NCI-H2196 treated with DMSO at 0.1 percent for 48 hours (cell line): ENCODE results near the gene DNHD1.

Experiments used
- DNase-seq: peaks from one replicate; lab custom pipeline; 2025; ENCODE audit not compliant: unreplicated experiment; lab: John Stamatoyannopoulos, UW

Gene DNHD1

DNA sequence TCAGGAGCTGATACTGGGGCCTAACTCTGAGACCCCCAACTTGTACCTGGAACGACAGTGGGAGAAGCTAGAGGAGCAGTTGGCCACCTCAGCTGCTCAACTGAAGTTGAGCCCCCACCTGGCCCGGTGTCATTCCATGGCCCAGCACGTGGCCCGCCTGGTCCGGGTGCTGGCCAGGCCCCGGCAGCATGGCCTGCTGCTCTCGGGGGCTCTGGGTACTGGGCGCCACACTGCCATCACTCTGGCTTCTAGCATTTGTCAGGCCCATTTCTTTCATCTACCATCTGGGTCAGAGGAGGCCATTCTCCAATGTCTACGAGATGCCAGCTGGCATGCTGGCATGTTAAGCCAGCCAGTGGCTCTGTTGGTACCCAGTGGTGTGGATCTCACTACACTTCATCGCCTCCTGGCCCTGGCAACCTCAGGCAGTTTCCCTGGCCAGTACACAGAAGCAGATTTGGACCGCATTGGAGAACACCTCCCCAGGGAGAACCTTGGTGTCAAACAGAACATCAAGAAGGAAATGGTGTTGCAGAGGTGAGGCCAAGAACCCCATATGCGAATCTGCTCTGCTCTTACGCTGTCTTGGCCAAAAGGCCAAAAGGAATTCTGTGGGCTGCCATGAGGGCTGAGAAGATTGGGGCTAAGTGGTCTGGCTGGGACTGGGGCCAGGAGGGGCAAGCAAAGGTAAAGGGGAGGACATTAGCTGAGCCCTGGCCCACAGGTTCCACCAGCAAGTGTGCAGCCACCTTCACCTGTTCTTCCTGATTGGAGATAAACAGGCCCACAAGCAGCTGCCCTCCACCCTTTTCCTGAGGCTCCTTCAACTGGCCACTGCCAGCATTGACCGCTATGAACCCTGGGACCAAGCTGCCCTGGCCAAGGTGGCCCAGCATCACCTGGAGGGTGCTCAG, 60.9 kb downstream of the DNHD1 start:
- DNase-seq, result no peak

DNA sequence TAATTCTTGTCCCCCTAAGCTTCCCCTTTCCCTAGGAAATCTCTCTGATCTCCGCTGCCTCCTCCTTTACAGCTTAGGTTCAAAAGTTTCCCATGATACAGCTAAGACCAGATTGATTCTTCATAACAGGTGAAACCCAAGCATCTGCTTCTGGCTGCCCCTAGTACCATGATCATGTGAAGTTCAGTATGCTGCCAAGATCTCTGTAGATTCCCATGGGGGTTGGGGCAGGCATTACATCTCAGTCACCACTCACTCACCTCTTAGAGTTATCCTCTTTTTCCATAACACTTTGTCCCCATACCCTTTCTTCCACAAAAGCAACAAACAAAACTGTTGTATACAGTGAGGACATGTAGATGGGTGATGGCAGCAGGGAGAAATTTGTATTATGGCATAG, 62.3 kb downstream of the DNHD1 start:
- DNase-seq, result no peak

DNA sequence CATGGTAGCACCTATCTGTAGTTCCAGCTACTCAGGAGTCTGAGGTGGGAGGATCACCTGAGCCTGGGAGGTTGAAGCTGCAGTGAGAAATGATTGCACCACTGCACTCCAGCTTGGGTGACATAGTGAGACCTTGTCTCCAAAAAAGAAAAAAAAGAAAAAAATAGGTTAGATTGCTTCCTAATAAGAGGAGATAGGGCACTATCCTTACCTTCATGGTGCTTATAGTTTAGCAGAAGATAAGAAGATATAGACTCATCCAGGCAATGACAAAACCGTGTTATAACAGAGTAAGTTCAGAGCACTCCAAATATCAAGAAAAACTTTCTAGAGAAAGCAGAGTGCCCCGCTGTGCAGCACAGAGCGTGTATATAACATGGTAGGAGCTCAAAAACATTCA, 64.2 kb downstream of the DNHD1 start:
- DNase-seq, result no peak

DNA sequence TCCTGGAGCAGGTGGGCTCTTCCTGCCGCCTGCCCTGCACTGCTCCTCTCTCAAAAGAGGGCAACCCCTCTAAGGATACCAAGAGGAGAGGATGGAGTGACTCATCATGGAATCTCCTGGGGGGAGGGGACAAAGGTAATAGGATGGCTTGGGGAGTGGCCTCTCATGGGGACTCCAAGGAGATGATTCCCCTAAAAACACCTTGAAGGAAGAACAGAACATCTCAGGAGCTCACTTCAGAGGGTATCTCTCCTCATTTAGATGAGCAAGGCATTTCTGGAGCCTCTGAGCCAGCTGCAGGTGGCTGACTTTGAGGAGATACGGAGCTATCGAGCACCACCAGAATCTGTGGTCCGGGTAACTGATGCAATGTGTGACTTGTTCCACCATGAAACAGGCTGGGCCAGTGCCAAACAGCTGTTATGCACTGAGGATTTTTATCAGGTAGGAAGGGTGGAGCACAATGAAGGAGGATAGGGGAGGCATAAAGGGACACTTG, 66.1 kb downstream of the DNHD1 start:
- no peak for DNase-seq

DNA sequence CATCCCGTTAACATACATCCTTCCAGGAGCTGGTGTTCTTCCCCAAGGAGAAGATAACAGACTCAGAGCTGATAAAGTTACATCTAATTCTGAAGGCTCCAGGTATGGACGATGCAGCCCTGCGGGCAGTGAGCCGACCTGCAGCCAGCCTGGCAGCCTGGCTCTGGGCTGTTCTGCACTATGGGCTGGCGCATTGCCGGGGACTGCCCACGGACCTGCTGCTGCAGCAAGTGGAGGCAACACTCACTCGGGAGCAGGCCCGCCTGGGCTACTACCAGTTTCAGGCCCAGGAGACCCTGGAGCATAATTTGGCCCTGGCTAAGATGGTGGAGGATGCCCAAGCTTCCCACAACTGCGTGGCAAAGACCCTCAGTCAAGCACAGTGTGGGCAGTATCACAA, 66.6 kb downstream of the DNHD1 start:
- no peak for DNase-seq

DNA sequence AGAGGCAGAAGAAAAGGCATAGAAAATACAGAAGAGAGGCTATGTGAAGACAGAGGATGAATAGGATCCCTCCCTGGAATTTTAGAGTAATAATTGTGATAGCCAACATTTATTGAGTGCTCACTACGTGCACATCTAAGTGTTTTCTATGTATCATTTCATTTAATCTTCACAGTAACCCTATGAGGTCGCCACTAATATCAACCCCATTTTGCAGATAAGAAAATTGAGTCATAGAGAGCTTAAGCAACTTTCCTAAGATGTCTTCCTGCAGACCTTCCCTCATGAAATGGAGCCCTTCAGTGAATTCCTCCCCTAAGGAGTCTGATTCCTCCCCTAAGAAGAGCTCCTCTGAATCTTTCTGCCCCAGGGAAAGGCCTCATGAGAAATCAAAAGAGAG, 68.2 kb downstream of the DNHD1 start:
- no peak for DNase-seq

DNA sequence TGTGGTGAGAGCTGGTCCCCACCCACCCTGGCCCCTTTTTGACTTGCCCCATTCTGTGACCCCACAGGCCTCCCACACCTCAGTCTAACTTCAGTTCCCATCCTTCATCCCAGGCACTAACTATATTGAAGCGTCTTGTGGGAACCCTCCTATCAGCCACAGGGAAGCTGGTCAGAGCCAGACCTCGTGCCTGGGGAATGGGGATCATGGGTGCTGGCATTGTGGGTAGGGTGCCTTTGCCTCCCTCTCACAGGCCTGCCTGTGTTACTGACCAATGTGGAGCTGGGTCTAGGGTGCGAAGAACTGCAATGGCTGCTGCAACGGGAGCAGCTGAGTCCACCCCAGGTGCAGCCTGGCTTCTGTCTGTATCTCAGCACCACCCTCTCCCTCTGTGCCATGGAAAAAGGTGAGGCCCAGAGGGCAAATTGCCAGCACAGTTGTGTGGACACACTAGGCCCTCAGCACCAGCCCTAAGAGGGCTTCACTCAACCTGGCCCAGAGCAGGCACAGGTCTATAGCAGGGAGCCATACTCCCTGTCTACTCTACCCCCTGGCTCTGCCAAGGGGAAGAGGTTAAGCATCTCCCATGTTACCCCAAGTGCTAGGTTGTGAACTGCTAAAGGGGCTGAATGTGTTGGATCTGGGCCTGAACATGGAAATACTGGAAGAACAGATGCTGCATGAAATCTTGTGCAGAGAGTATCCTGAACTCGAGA, 69.1 kb downstream of the DNHD1 start:
- no peak for DNase-seq

DNA sequence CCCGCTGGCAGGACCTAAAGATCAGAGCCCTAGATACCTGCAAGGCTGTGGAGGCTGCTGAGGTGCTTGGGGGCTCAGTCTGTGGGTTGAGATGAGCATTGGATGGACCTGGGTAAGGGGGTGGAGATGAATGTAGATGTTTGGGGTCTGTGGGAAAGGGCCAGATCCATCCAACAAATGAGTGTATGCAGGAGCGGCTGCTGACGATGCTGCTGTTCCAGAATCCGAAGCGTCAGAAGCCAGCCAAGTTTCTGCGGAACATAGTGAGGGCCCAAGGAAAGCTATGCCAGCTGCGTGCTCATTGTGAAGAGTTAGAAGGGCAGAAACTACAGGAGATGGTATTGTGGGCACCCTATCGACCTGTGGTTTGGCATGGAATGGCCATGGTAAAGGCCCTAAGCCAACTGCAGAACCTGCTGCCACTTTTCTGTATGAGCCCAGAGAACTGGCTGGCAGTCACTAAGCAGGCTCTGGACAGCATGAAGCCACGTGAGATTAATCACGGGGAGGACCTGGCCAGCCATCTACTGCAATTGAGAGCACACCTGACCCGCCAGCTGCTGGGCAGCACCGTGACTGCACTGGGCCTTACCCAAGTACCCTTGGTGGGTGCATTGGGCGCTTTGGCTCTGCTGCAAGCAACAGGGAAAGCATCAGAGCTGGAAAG, 69.8 kb downstream of the DNHD1 start:
- DNase-seq, result no peak

DNA sequence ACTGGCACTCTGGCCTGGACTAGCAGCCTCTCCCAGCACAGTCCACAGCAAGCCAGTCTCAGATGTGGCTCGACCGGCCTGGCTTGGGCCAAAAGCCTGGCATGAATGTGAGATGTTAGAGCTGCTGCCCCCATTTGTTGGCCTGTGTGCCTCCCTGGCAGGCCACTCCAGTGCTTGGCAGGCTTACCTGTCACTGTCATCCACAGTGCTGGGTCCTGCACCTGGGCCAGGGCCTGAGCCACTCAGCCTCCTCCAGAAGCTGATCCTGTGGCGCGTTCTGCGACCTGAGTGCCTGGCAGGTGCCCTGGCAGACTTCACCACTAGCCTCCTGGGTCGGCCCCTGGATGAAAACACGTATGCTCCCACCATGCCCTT, 70.3 kb downstream of the DNHD1 start:
- no peak for DNase-seq

DNA sequence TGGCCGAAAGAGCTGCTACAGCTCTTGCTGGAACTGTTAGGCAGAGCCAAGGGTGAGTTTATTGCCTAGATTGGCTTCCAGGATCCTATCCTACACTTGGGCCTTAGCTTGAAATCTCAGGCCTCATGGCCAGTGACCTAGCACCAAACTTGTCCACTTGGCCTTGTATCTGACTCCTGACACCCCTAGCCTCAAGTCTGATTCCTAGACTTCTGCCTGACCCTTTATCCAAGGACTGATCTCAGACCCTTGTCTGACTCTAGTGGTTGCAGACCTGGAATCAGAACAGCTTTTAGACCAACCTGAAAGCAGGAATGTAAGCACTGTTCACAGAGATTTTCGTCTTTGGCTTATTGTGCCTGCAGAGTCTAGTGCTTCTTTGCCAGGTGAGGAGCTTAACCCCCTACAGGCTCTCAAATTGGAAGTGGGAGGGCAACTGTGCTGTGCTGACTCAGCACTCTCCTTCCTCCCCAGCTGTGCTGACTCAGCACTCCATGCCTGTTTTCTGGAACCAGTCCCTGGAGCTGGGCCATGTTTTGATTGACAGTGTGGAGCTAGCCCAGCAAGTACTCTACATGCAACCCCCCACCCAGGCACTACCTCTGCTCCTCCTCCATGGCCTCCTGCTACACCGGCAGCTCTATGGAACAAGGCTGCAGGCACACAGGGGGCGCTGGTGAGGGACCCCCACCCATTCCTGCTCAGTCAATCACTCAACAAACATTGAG, 71.3 kb downstream of the DNHD1 start:
- DNase-seq, result no peak

DNA sequence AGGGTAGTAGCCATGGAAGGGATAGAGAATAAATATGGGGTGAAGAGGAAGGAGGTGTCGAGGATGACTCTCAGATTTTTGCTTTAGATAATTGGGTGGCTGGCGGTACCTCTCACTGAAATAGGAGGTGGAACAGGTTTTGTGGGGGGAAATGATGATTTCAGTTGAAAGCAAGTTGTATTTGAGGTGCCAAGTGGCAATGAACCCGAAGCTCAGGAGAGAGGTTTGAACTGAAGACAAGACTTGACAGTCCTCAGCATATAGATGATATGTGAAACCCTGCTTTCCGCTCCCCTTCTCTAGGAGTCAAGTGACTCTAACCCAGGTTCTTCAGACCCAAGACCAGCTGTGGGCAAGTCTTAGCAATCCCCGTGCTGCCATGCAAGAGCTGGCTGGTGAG, 72.6 kb downstream of the DNHD1 start:
- DNase-seq, result no peak

DNA sequence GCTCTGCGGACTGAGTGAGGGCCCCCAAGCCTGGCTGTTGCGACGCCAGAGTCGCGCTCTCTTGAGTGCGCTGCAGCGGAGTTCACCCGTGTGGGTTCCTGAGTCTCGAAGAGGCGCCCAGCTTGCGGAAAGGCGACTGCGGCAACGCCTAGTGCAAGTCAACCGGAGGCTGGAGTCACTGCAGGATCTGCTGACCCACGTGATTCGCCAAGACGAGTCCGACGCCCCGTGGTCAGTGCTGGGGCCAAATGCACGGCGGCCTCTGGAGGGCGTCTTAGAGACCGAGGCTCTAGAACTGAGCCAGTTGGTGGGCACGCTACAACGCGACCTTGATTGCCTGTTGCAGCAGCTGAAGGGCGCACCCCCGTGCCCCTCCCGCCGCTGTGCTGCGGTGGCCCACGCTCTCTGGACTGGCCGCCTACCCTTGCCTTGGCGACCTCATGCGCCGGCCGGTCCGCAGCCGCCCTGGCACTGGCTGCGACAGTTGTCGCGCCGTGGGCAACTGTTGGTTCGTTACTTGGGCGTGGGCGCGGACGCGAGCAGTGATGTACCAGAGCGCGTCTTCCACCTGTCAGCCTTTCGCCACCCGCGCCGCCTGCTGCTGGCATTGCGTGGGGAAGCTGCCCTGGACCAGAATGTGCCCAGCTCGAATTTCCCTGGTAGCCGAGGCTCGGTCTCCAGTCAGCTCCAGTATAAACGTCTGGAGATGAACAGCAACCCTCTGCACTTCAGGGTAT, 73.8 kb downstream of the DNHD1 start:
- DNase-seq, result no peak

DNA sequence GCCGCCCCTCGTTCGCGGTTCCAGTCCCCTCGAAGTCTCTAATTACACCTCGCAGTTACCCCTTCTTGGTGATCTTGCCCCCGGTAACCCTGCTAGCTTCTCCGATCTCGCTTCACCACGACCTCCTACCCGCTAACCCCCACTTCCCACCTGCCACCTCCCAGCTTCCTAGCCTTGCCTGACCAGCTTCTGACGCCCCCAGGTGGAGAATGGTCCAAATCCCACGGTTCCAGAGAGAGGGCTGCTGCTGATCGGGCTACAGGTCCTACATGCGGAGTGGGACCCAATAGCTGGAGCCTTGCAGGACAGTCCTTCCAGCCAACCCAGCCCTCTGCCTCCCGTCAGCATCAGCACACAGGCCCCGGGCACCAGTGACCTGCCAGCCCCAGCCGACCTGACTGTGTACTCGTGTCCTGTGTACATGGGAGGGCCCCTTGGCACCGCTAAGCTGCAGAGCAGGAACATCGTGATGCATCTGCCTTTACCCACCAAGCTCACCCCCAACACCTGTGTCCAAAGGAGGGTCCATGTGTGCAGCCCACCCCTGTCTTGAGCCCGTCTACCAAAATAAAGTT, 74.4 kb downstream of the DNHD1 start:
- no peak for DNase-seq

DNA sequence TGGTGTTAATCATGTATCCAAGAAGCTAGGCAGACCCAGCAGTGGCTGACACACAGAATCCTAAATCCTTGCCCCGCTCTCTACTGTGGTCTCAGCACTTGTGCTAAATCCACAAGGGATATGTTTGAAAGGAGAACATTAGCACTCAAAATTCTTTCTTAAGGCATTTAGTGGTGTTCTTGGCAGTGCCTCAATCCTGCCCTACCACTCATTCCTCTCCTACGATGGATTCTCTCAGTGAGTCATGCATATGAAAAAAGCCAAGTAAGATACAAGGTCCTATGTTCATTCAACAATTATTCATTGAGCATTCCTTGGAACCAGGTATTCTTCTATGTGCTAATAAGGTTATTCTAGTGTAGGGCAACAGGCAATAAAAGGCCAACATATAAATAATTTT, 75.1 kb downstream of the DNHD1 start:
- no peak for DNase-seq

DNA sequence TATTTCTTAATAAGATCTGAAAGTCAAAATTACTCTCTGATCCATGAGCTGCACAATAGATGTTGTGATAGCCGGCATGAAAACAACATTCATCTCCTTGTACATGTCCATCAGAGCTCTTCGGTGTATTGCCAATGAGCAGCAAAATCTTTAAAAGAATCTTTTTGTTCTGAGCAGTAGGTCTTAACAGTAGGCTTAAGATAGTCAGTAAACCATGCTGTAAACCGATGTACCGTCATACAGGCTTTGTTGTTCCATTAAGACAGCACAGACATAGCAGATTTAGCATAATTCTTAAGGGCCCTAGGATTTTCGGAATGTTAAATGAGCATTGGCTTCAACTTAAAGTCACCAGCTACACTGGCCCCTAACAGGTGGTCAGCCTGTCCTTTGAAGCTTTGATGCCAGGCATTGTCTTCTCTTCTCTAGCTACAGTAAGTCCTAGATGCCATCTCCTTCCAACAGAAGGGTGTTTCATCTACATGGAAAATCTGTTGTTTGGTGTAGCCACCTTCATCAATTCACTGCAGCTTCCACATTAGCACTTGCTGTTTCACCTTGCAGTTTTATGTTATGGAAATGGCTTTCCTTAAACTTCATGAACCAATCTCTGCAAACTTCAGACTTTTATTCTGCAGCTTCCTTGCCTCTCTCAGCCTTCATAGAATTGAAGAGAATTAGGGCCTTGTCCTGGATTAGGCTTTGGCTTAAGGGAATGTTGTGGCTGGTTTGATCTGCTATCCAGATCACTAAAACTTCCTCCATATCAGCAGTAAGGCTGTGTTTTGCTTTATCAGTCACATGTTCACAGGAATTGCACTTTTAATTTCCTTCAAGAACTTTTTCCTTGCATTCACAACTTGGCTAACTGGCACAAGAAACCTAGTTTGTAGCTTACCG, 78.0 kb downstream of the DNHD1 start:
- no peak for DNase-seq

DNA sequence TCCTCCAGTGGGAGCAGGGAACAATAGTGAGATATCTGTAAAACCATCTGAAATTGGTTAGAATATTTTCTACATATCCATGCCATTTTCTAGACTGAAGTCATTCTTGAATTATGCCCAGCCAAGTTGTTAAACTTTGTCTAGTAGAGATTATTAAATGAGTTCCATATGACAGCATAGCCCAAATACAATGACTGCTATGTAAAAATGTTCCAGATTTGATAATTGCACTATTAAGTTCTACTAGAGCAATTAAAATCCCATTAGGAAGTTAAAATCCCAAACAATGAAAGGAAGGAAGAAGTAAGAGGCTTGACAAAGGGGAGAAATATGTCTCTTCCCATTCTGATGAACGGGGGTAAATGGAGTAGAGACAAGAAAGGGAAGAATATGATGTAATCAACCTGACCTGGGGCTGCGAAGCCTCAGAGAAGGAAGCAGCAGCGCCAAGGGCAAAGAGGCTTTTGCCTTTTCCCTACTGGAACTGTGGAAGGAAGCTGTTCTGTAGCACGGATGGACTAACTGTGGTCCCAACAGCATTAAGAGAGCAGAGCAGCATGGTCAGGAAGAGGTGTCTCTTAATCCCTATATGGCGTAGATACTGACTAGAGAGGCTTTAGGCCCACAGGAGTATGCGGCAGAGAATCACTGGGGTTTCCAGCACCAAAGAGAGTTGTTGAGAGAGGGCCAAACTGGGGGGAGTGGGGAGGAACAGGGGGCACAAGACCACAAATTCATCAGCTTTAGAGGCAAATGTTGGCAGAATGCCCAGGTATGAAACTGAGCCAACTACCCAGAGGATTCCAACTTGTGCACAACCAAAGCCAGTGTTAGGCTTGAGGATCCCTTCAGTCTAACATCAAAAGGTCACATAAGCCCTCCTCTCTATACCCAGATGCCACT, 79.6 kb downstream of the DNHD1 start:
- DNase-seq, result peak; percentile 26

DNA sequence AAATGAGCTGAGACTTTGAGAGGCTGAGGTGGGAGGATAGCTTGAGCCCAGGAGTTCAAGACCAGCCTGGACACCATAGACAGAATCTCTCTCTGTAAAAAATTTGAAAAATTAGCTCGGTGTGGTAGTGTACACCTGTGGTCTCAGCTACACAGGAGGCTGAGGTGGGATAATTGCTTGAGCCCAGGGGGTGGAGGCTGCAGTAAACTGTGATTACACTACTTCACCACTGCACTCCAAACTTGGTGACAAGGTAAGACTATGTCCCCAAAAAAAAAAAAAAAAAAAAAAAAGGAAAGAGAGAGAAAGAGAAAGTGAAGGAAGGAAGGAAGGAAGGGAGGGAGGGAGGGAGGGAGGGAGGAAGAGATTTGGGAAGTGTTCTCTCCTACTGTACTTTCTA, 81.1 kb downstream of the DNHD1 start:
- DNase-seq, result no peak

DNA sequence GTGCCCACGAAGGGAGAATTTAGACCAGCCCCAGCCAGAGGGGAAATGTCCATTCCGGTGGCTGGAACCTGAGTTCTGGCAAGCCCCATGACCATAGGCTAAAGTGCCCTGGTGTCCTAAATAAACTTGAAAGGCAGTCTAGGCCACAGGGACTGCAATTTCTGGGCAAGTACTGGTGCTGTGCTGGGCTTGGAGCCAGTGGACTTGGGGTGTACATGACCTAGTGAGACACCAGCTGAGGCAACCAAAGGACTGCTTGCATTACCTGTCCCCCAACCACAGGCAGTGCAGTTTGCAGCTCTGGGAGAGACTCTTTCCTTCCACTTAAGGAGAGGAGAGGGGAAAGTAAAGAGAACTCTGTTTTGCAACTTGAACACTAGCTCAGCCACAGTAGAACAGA, 82.6 kb downstream of the DNHD1 start:
- no peak for DNase-seq
